Body of pancreas (tissue), 4 donors: ENCODE results near the gene VAV1. TPM values are rescaled to one million over a fixed set of nuclear protein-coding genes. Genes with fewer than 3 reads are reported as not detected.
A peak's percentile ranks its signal among the peaks of the same experiment; 100 is the strongest.
"Not testable (repeated sequence)": the region's sequence is repeated elsewhere in the genome, so short reads cannot be mapped to it uniquely, and the experiment has no call there.

Source experiments
- ATAC-seq: fragments of 150-250 bp; one replicate; pipeline ENCODE4 v1.9.1; 2016
- DNase-seq, 4 donors: peaks; one replicate each; pipeline ENCODE4 v3.0.0-alpha.2; 2019
- H3K27ac ChIP-seq, 4 donors: fragments of 200-600 bp; sonication (generic); 1 replicate in 3 of 4; 2 replicates in 1 of 4; pipeline versions ENCODE4 v1.5.1 to v1.6.1; 2016 to 2019; ENCODE audit warnings: mild to moderate bottlenecking in 1 of 4, mixed read lengths in 1 of 4, moderate library complexity in 1 of 4
- H3K27me3 ChIP-seq, 2 donors: fragments of 200-600 bp; sonication (generic); one replicate each; pipeline ENCODE4 v1.6.0; 2016; ENCODE audit warnings: mild to moderate bottlenecking in 1 of 2
- H3K36me3 ChIP-seq, 2 donors: fragments of 200-600 bp; sonication (generic); replicated peaks in 1 of 2; 2 replicates each; pipeline ENCODE4 v1.5.1; 2016; ENCODE audit warnings: low read depth in 2 of 2; ENCODE audit not compliant: insufficient read depth in 1 of 2
- H3K4me1 ChIP-seq: fragments of 200-600 bp; sonication (generic); one replicate; pipeline ENCODE4 v1.6.0; 2016
- H3K4me3 ChIP-seq, 2 donors: fragments of 200-600 bp; sonication (generic); 1 replicate in 1 of 2; 2 replicates in 1 of 2; pipeline ENCODE4 v1.5.1; 2016 to 2019
- H3K9me3 ChIP-seq, 3 donors: fragments of 200-600 bp; sonication (generic); 1 replicate in 2 of 3; 2 replicates in 1 of 3; pipeline ENCODE4 v1.5.1; 2016
- CTCF ChIP-seq, 7 experiments: fragments of 450-650 bp in 4 of 7; fragments of 200-600 bp in 3 of 7; sonication (generic) in 3 of 7; IDR thresholded peaks; one replicate each; pipeline ENCODE4 v1.5.1; 2016 to 2019; ENCODE audit warnings: antibody characterized with exemption in 7 of 7
- POLR2A ChIP-seq, 3 donors: fragments of 450-650 bp; IDR thresholded peaks; one replicate each; pipeline ENCODE4 v1.6.1; 2016; ENCODE audit warnings: antibody characterized with exemption in 3 of 3, mild to moderate bottlenecking in 2 of 3
- WGBS, 2 donors: methylation state at CpG; one replicate each; pipeline ENCODE4 v1.1.5; 2017; 5-methylcytosine and 5-hydroxymethylcytosine counted together
- intact Hi-C: fragments of 100-400 bp; cut with DNase I; formaldehyde crosslinking; loops from one replicate; pipeline ENCODE4 v1.15.1; 2023
- total RNA-seq, 2 donors: library from RNA; depleted of rRNA; stranded (reverse); fragments of >200 nt; gene quantifications; one replicate each; pipeline ENCODE4 v1.1.0, GENCODE V29; 2016

The VAV1 gene
- total RNA-seq, 2 donors from 2014 or later: 1.3 to 5.6 TPM

GRCh38 chr19:6774821-6775707, 2.6 kb downstream of the VAV1 start:
- intact Hi-C loops: loop anchor here (10.0 kb wide), 1 partner anchor 90 kb away; no protein-coding TSS in a partner anchor
- peak in 1 of 4 donors; percentile 51 for DNase-seq
- no peak overlapping the region for H3K27ac ChIP-seq

GRCh38 chr19:6776045-6776444, 3.5 kb downstream of the VAV1 start:
- not testable (repeated sequence) for H3K4me3 ChIP-seq, H3K4me1 ChIP-seq, H3K27me3 ChIP-seq, H3K27ac ChIP-seq, H3K9me3 ChIP-seq, DNase-seq, ATAC-seq, H3K36me3 ChIP-seq
- intact Hi-C loops: loop anchor here (10.0 kb wide), 1 partner anchor 89 kb away; no protein-coding TSS in a partner anchor

More at GRCh38 chr19:6774821-6775707, 2.6 kb downstream of the VAV1 start:
- WGBS, 2 donors: 62 to 77% methylated on average over 8 to 11 of the region's 11 CpGs
- Histone ChIP-seq H3K36me3 (no peaks in the 10 kb centered on the region), H3K9me3 (no peaks in the 10 kb centered on the region), H3K4me1 (no peaks in the 10 kb centered on the region), H3K27me3 (no peaks in the 10 kb centered on the region), H3K4me3 (no peak overlapping the region)
- ATAC-seq: no peak
- TF ChIP-seq POLR2A (IDR thresholded peaks at IDR 0.05): no peak
- TF ChIP-seq CTCF (IDR thresholded peaks at IDR 0.05): no peak

- TF ChIP-seq POLR2A (IDR thresholded peaks at IDR 0.05): no peak
- no peak for TF ChIP-seq CTCF (IDR thresholded peaks at IDR 0.05)
- intact Hi-C loops: loop anchor here (10.0 kb wide), 1 partner anchor 88 kb away; no protein-coding TSS in a partner anchor
- H3K4me1 ChIP-seq: no peaks in the 10 kb centered on the region
- ATAC-seq (no peak), DNase-seq (no peak)
- H3K27me3 ChIP-seq: no peaks in the 10 kb centered on the region
- no peak overlapping the region for H3K27ac ChIP-seq
- H3K36me3 ChIP-seq: no peaks in the 10 kb centered on the region
- no peak overlapping the region for H3K4me3 ChIP-seq
- H3K9me3 ChIP-seq: no peaks in the 10 kb centered on the region
- WGBS, 2 donors: 77 to 90% methylated on average over 4 of the region's 4 CpGs
Measured at GRCh38 chr19:6776999-6777398, 4.5 kb downstream of the VAV1 start.

GRCh38 chr19:6777434-6777833, 4.9 kb downstream of the VAV1 start:
- DNase-seq (no peak), ATAC-seq (no peak)
- Histone ChIP-seq H3K27me3 (no peaks in the 10 kb centered on the region), H3K27ac (no peak overlapping the region), H3K4me1 (no peaks in the 10 kb centered on the region), H3K9me3 (no peaks in the 10 kb centered on the region), H3K36me3 (no peaks in the 10 kb centered on the region), H3K4me3 (no peak overlapping the region)
- intact Hi-C loops: loop anchor here (10.0 kb wide), 1 partner anchor 87 kb away; no protein-coding TSS in a partner anchor
- TF ChIP-seq CTCF (IDR thresholded peaks at IDR 0.05): no peak
- TF ChIP-seq POLR2A (IDR thresholded peaks at IDR 0.05): no peak
- WGBS, 2 donors: 74 to 83% methylated on average over 2 of the region's 2 CpGs

- TF ChIP-seq POLR2A (IDR thresholded peaks at IDR 0.05): no peak
- TF ChIP-seq CTCF (IDR thresholded peaks at IDR 0.05): no peak
- Histone ChIP-seq H3K27ac (no peak overlapping the region), H3K4me1 (no peaks in the 10 kb centered on the region), H3K9me3 (no peaks in the 10 kb centered on the region), H3K27me3 (no peaks in the 10 kb centered on the region), H3K36me3 (no peaks in the 10 kb centered on the region), H3K4me3 (no peak overlapping the region)
- intact Hi-C loops: loop anchor here (10.0 kb wide), 1 partner anchor 86 kb away; no protein-coding TSS in a partner anchor
- WGBS, 2 donors: 69 to 73% methylated on average over 4 of the region's 4 CpGs
- no peak for ATAC-seq
- DNase-seq: no peak
Measured at GRCh38 chr19:6778386-6778785, 5.9 kb downstream of the VAV1 start.
